Left lung (tissue), 10 donors: ENCODE data around the gene TRAPPC11. TPM values are rescaled to one million over a fixed set of nuclear protein-coding genes. Genes with fewer than 3 reads are reported as not detected.

Experiments used
- ATAC-seq: fragments of 200-7000 bp; cut with Tn5 transposase; one replicate; pipeline ENCODE4 v1.9.1; 2020; ENCODE audit warnings: moderate library complexity
- DNase-seq, 4 donors: peaks; one replicate each; pipeline ENCODE4 v3.0.0-alpha.2; 2013 to 2020
- H3K27ac ChIP-seq, 2 donors: fragments of 200-600 bp; sonication (generic) in 1 of 2; one replicate each; pipeline versions ENCODE4 v1.5.0 to v1.8.0; 2020 to 2021
- H3K27me3 ChIP-seq, 2 donors: fragments of 200-600 bp; sonication (generic) in 1 of 2; one replicate each; pipeline versions ENCODE4 v1.5.0 to v1.8.0; 2020 to 2021
- H3K36me3 ChIP-seq, 2 donors: fragments of 200-600 bp; sonication (generic) in 1 of 2; one replicate each; pipeline versions ENCODE4 v1.5.0 to v1.8.0; 2020 to 2021
- H3K4me1 ChIP-seq, 2 donors: fragments of 200-600 bp; one replicate each; pipeline ENCODE4 v1.8.0; 2021
- H3K4me3 ChIP-seq, 2 donors: fragments of 200-600 bp; sonication (generic) in 1 of 2; one replicate each; pipeline versions ENCODE4 v1.5.0 to v1.8.0; 2020 to 2021; ENCODE audit warnings: mild to moderate bottlenecking in 1 of 2
- H3K9me3 ChIP-seq, 2 donors: fragments of 200-600 bp; sonication (generic) in 1 of 2; one replicate each; pipeline versions ENCODE4 v1.5.0 to v1.8.0; 2020 to 2021
- intact Hi-C, 2 donors: fragments of 100-400 bp; cut with DNase I; formaldehyde crosslinking; loops; one replicate each; pipeline versions ENCODE4 v1.11.2 to v1.14.2; 2022
- polyA plus RNA-seq, 6 donors: library from polyadenylated mRNA; unstranded; fragments of 120-200 nt; gene quantifications; one replicate each; pipeline ENCODE4 v1.2.1, GENCODE V29; 2013; ENCODE audit not compliant: insufficient read length in 6 of 6
- total RNA-seq, 2 donors: library from RNA; stranded (reverse); fragmentation: NEBNext Ultra II Directional; extraction: Animal tissue kit (Norgen Biotek cat#: 25700); gene quantifications; one replicate each; pipeline ENCODE4 v1.2.1, GENCODE V29; 2021
- TF ChIP-seq, protein P1 (sequence below), 2 donors: fragments of 200-600 bp; sonication (generic) in 1 of 2; IDR thresholded peaks; one replicate each; pipeline versions ENCODE4 v1.5.0 to v1.8.0; 2021; ENCODE audit warnings: antibody characterized with exemption in 2 of 2
- donor health status: DM: no; HTN: yes; CAD: no.
- donor health status: DM: no; HTN: no; CAD: no.

The TRAPPC11 gene
- total and polyA plus RNA-seq, 8 donors = 29.5 to 55.2 (median 49.2) TPM

DNA sequence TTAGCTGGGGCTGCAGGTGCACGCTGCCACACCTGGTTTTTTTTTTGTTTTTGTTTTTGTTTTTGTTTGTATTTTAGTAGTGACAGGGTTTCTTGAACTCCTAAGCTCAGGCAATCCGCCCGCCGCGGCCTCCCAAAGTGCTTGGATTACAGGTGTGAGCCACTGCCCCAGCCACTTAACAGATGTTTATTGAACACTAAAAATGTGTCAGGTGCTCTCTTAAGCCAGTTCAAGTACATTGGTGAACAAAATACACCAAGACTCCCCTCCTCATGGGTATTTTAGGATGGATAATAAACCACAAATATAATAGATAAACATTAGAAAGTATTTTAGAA, 69.9 kb downstream of the TRAPPC11 start:
- Histone ChIP-seq H3K4me1 (no peaks in the 10 kb centered on the region), H3K4me3 (no peak overlapping the region), H3K9me3 (peaks cover 0 to 2% of the 10 kb centered on the region in 2 donors), H3K27ac (no peak overlapping the region), H3K36me3 (no peaks in the 10 kb centered on the region), H3K27me3 (no peaks in the 10 kb centered on the region)
- TF ChIP-seq, protein P1, sequence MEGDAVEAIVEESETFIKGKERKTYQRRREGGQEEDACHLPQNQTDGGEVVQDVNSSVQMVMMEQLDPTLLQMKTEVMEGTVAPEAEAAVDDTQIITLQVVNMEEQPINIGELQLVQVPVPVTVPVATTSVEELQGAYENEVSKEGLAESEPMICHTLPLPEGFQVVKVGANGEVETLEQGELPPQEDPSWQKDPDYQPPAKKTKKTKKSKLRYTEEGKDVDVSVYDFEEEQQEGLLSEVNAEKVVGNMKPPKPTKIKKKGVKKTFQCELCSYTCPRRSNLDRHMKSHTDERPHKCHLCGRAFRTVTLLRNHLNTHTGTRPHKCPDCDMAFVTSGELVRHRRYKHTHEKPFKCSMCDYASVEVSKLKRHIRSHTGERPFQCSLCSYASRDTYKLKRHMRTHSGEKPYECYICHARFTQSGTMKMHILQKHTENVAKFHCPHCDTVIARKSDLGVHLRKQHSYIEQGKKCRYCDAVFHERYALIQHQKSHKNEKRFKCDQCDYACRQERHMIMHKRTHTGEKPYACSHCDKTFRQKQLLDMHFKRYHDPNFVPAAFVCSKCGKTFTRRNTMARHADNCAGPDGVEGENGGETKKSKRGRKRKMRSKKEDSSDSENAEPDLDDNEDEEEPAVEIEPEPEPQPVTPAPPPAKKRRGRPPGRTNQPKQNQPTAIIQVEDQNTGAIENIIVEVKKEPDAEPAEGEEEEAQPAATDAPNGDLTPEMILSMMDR (IDR thresholded peaks at IDR 0.05) = no peak
- no peak for DNase-seq
- ATAC-seq = peak; percentile 51
- intact Hi-C loops = no loop called here

DNA sequence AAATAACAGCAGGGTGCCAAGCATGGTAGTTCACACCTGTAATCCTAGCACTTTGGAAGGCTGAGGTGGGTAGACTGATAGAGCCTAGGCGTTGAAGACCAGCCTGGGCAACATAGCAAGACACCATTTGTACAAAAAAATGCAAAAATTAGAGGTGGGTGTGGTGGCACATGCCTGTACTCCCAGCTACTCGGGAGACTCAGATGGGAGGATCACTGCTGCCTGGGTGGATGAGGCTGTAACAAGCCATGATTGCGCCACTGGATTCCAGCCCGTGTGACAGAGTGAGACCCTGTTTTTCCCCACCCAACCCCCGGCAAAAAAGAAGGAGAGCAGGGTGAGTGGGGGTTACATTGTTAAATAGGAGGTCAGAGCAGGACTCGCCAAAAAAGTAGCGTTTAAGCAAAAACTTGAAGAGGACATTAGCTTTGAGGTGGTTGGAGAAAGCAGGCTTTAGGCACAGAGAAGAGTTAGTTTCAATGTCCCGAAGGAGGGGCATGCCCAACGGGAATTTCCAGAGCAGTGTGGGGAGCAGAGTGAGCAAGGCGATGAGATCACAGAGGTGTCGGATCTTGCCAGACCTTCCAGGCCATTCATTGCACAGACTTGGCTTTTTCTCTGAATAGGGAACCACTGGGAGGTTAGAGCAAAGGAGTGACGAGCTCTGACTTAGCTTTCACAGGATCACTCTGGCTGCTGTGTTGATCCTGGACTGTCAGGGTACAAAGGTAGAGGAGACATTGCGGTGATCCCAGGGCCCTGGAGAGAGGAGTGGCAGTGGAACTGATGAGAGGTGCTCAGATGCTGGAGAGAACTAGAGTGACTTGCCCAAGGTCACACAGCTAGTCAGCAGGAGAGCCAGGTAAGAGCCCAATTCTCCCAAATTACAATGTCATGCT, 70.6 kb downstream of the TRAPPC11 start:
- Histone ChIP-seq H3K4me1 (no peaks in the 10 kb centered on the region), H3K9me3 (peaks cover 0 to 2% of the 10 kb centered on the region in 2 donors), H3K27me3 (no peaks in the 10 kb centered on the region), H3K36me3 (no peaks in the 10 kb centered on the region), H3K27ac (no peak overlapping the region), H3K4me3 (no peak overlapping the region)
- no peak for DNase-seq
- intact Hi-C loops = no loop called here
- TF ChIP-seq, protein P1 (IDR thresholded peaks at IDR 0.05) = no peak
- ATAC-seq = peak; percentile 55

DNA sequence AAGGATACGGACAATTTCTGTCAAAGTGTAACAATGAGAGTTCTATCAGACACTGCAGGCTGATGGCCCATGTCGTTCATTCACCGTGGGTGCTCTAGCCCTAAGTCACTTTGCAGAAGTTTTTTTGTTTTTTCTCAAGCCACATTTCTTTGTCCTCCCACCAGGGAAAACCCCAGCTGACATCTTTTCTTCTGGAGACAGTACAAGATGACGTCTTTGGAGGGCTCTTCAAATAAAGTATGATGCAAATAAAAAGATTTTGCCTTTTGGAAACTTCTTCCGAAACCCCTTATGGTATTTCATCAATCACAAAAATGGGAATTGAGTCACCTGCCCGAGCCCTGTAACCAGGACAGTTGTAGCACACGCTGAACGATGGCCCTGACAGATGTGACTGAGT, 73.2 kb downstream of the TRAPPC11 start:
- H3K4me3 ChIP-seq = no peak overlapping the region
- H3K9me3 ChIP-seq = no peaks in the 10 kb centered on the region
- no peak for ATAC-seq
- H3K27ac ChIP-seq = no peak overlapping the region
- no peaks in the 10 kb centered on the region for H3K36me3 ChIP-seq
- DNase-seq = no peak
- TF ChIP-seq, protein P1 (IDR thresholded peaks at IDR 0.05) = no peak
- no peaks in the 10 kb centered on the region for H3K4me1 ChIP-seq
- intact Hi-C loops = no loop called here
- no peaks in the 10 kb centered on the region for H3K27me3 ChIP-seq

DNA sequence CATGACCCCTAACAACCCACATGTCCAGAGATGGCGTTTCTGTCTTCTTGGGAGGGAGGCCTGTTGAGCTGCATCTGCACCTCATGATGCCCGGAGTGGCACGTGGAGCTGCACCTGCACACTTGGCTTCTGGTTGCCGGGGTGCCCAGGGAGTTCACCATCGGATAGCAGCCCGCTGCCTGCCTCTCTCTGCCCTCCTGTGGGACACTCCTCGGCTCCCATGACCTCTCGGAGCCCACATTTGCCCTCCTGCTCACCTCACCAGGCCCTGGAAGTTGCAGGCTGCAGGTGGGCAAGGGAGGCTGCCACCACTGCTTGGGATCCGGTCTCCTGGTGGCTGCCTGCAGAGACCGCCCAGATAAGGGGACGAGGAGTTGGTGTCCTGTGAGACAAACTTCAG, 74.1 kb downstream of the TRAPPC11 start:
- ATAC-seq (no peak), DNase-seq (no peak)
- no peaks in the 10 kb centered on the region for H3K36me3 ChIP-seq
- TF ChIP-seq, protein P1 (IDR thresholded peaks at IDR 0.05) = no peak
- H3K4me3 ChIP-seq = no peak overlapping the region
- no peaks in the 10 kb centered on the region for H3K4me1 ChIP-seq
- H3K27me3 ChIP-seq = no peaks in the 10 kb centered on the region
- no peaks in the 10 kb centered on the region for H3K9me3 ChIP-seq
- intact Hi-C loops = no loop called here
- no peak overlapping the region for H3K27ac ChIP-seq

DNA sequence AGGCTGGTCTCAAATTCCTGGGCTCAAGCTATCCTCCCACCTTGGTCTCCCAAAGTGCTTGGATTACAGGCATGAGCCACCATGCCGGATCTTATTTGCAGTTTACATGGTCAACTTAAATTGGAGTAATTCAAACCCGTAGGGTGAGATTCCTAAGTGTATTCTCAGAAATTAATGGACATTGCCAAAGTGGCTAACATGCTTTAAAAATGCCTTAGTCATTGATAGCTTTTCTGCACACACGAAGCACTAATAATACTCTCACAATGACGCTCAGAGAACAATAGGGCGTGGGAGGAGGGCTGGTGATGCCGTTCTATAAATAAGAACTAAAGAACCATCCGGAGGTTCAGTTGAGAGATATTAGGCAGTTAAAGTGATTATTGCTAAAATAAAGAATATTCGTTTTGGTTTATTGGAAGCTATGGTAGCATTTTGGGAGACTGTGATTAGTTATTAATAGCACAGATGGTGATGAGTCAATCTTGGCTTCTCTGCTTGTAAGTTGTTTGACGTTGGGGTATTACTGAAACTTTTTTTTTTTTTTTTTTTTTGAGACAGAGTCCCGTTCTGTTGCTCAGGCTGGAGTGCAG, 79.1 kb downstream of the TRAPPC11 start:
- H3K27ac ChIP-seq = no peak overlapping the region
- intact Hi-C loops = no loop called here
- H3K4me3 ChIP-seq = no peak overlapping the region
- DNase-seq (no peak), ATAC-seq (peak; percentile 35)
- H3K9me3 ChIP-seq = no peaks in the 10 kb centered on the region
- no peaks in the 10 kb centered on the region for H3K36me3 ChIP-seq
- no peaks in the 10 kb centered on the region for H3K4me1 ChIP-seq
- no peaks in the 10 kb centered on the region for H3K27me3 ChIP-seq
- TF ChIP-seq, protein P1 (IDR thresholded peaks at IDR 0.05) = no peak
